ENCODE data around the gene INO80.
"Not testable (repeated sequence)": the region's sequence is repeated elsewhere in the genome, so short reads cannot be mapped to it uniquely, and the experiment has no call there.

The INO80 gene

GRCh38 chr15:41105348-41106334 is 10.4 kb downstream of the INO80 start:
- Histone ChIP-seq H3K9ac (ENCODE audit: low read depth, low read length) (no peak overlapping the region), H3K4me3 (ENCODE audit: low read depth, low read length) (no peak overlapping the region)

GRCh38 chr15:41104234-41104633 is 11.8 kb downstream of the INO80 start:
- Histone ChIP-seq H3K4me3 (ENCODE audit: low read depth, low read length) (no peak overlapping the region), H3K36me3 (ENCODE audit: control insufficient read depth, insufficient read depth, low read length) (peaks cover 7% of the 10 kb centered on the region), H3K4me1 (ENCODE audit: control insufficient read depth, insufficient read depth, low read length) (no peaks in the 10 kb centered on the region), H3K9me3 (ENCODE audit: control insufficient read depth, insufficient read depth, low read length) (no peaks in the 10 kb centered on the region), H3K9ac (ENCODE audit: low read depth, low read length) (no peak overlapping the region), H3K27me3 (ENCODE audit: control insufficient read depth, insufficient read depth, low read length) (no peaks in the 10 kb centered on the region)

More at GRCh38 chr15:41105348-41106334, 10.4 kb downstream of the INO80 start:
- no peaks in the 10 kb centered on the region for H3K9me3 ChIP-seq (ENCODE audit: control insufficient read depth, insufficient read depth, low read length)
- H3K4me1 ChIP-seq (ENCODE audit: control insufficient read depth, insufficient read depth, low read length) = no peaks in the 10 kb centered on the region
- H3K27me3 ChIP-seq (ENCODE audit: control insufficient read depth, insufficient read depth, low read length) = no peaks in the 10 kb centered on the region
- peaks cover 3% of the 10 kb centered on the region for H3K36me3 ChIP-seq (ENCODE audit: control insufficient read depth, insufficient read depth, low read length)

- Histone ChIP-seq H3K27me3 (ENCODE audit: control insufficient read depth, insufficient read depth, low read length) (no peaks in the 10 kb centered on the region), H3K9ac (ENCODE audit: low read depth, low read length) (no peak overlapping the region), H3K4me1 (ENCODE audit: control insufficient read depth, insufficient read depth, low read length) (no peaks in the 10 kb centered on the region), H3K9me3 (ENCODE audit: control insufficient read depth, insufficient read depth, low read length) (no peaks in the 10 kb centered on the region), H3K4me3 (ENCODE audit: low read depth, low read length) (no peak overlapping the region), H3K36me3 (ENCODE audit: control insufficient read depth, insufficient read depth, low read length) (peaks cover 7% of the 10 kb centered on the region)
Observed at GRCh38 chr15:41102854-41103253, 13.2 kb downstream of the INO80 start.

GRCh38 chr15:41096178-41096577 is 19.9 kb downstream of the INO80 start:
- no peak overlapping the region for H3K4me3 ChIP-seq (ENCODE audit: low read depth, low read length)

GRCh38 chr15:41085029-41085428 is 31.1 kb downstream of the INO80 start:
- Histone ChIP-seq H3K9ac (ENCODE audit: low read depth, low read length) (no peak overlapping the region), H3K4me1 (ENCODE audit: control insufficient read depth, insufficient read depth, low read length) (no peaks in the 10 kb centered on the region), H3K36me3 (ENCODE audit: control insufficient read depth, insufficient read depth, low read length) (peaks cover 30% of the 10 kb centered on the region), H3K27me3 (ENCODE audit: control insufficient read depth, insufficient read depth, low read length) (no peaks in the 10 kb centered on the region), H3K9me3 (ENCODE audit: control insufficient read depth, insufficient read depth, low read length) (no peaks in the 10 kb centered on the region), H3K4me3 (ENCODE audit: low read depth, low read length) (no peak overlapping the region)

More at GRCh38 chr15:41096178-41096577, 19.9 kb downstream of the INO80 start:
- H3K27me3 ChIP-seq (ENCODE audit: control insufficient read depth, insufficient read depth, low read length) = no peaks in the 10 kb centered on the region
- H3K4me1 ChIP-seq (ENCODE audit: control insufficient read depth, insufficient read depth, low read length) = no peaks in the 10 kb centered on the region
- peaks cover 19% of the 10 kb centered on the region for H3K36me3 ChIP-seq (ENCODE audit: control insufficient read depth, insufficient read depth, low read length)
- no peaks in the 10 kb centered on the region for H3K9me3 ChIP-seq (ENCODE audit: control insufficient read depth, insufficient read depth, low read length)
- H3K9ac ChIP-seq (ENCODE audit: low read depth, low read length) = no peak overlapping the region

GRCh38 chr15:41080144-41080543 is 35.9 kb downstream of the INO80 start:
- no peaks in the 10 kb centered on the region for H3K4me1 ChIP-seq (ENCODE audit: control insufficient read depth, insufficient read depth, low read length)
- H3K36me3 ChIP-seq (ENCODE audit: control insufficient read depth, insufficient read depth, low read length) = peaks cover 33% of the 10 kb centered on the region
- no peaks in the 10 kb centered on the region for H3K9me3 ChIP-seq (ENCODE audit: control insufficient read depth, insufficient read depth, low read length)
- H3K9ac ChIP-seq (ENCODE audit: low read depth, low read length) = no peak overlapping the region
- no peaks in the 10 kb centered on the region for H3K27me3 ChIP-seq (ENCODE audit: control insufficient read depth, insufficient read depth, low read length)
- H3K4me3 ChIP-seq (ENCODE audit: low read depth, low read length) = no peak overlapping the region

- no peaks in the 10 kb centered on the region for H3K27me3 ChIP-seq (ENCODE audit: control insufficient read depth, insufficient read depth, low read length)
- no peaks in the 10 kb centered on the region for H3K4me1 ChIP-seq (ENCODE audit: control insufficient read depth, insufficient read depth, low read length)
- no peak overlapping the region for H3K4me3 ChIP-seq (ENCODE audit: low read depth, low read length)
- no peak overlapping the region for H3K9ac ChIP-seq (ENCODE audit: low read depth, low read length)
- H3K9me3 ChIP-seq (ENCODE audit: control insufficient read depth, insufficient read depth, low read length) = no peaks in the 10 kb centered on the region
- peaks cover 33% of the 10 kb centered on the region for H3K36me3 ChIP-seq (ENCODE audit: control insufficient read depth, insufficient read depth, low read length)
Observed at GRCh38 chr15:41079717-41080116, 36.4 kb downstream of the INO80 start.

- H3K9me3 ChIP-seq (ENCODE audit: control insufficient read depth, insufficient read depth, low read length); H3K4me1 ChIP-seq (ENCODE audit: control insufficient read depth, insufficient read depth, low read length); H3K9ac ChIP-seq (ENCODE audit: low read depth, low read length); H3K4me3 ChIP-seq (ENCODE audit: low read depth, low read length); H3K27me3 ChIP-seq (ENCODE audit: control insufficient read depth, insufficient read depth, low read length): not testable (repeated sequence)
- H3K36me3 ChIP-seq (ENCODE audit: control insufficient read depth, insufficient read depth, low read length) = peaks cover 29% of the 10 kb centered on the region
Observed at GRCh38 chr15:41078879-41079278, 37.2 kb downstream of the INO80 start.

GRCh38 chr15:41078125-41078524 is 38.0 kb downstream of the INO80 start:
- H3K27me3 ChIP-seq (ENCODE audit: control insufficient read depth, insufficient read depth, low read length) = no peaks in the 10 kb centered on the region
- no peaks in the 10 kb centered on the region for H3K4me1 ChIP-seq (ENCODE audit: control insufficient read depth, insufficient read depth, low read length)
- no peak overlapping the region for H3K4me3 ChIP-seq (ENCODE audit: low read depth, low read length)
- H3K9me3 ChIP-seq (ENCODE audit: control insufficient read depth, insufficient read depth, low read length) = no peaks in the 10 kb centered on the region
- peaks cover 27% of the 10 kb centered on the region for H3K36me3 ChIP-seq (ENCODE audit: control insufficient read depth, insufficient read depth, low read length)
- H3K9ac ChIP-seq (ENCODE audit: low read depth, low read length) = no peak overlapping the region

- Histone ChIP-seq H3K27me3 (ENCODE audit: control insufficient read depth, insufficient read depth, low read length) (no peaks in the 10 kb centered on the region), H3K4me1 (ENCODE audit: control insufficient read depth, insufficient read depth, low read length) (no peaks in the 10 kb centered on the region), H3K36me3 (ENCODE audit: control insufficient read depth, insufficient read depth, low read length) (peaks cover 18% of the 10 kb centered on the region), H3K4me3 (ENCODE audit: low read depth, low read length) (no peak overlapping the region), H3K9ac (ENCODE audit: low read depth, low read length) (no peak overlapping the region), H3K9me3 (ENCODE audit: control insufficient read depth, insufficient read depth, low read length) (no peaks in the 10 kb centered on the region)
Observed at GRCh38 chr15:41073028-41073427, 43.1 kb downstream of the INO80 start.

GRCh38 chr15:41072013-41072412 is 44.1 kb downstream of the INO80 start:
- H3K9me3 ChIP-seq (ENCODE audit: control insufficient read depth, insufficient read depth, low read length) = no peaks in the 10 kb centered on the region
- no peaks in the 10 kb centered on the region for H3K4me1 ChIP-seq (ENCODE audit: control insufficient read depth, insufficient read depth, low read length)
- no peaks in the 10 kb centered on the region for H3K27me3 ChIP-seq (ENCODE audit: control insufficient read depth, insufficient read depth, low read length)
- H3K9ac ChIP-seq (ENCODE audit: low read depth, low read length) = no peak overlapping the region
- H3K4me3 ChIP-seq (ENCODE audit: low read depth, low read length) = no peak overlapping the region
- H3K36me3 ChIP-seq (ENCODE audit: control insufficient read depth, insufficient read depth, low read length) = peaks cover 21% of the 10 kb centered on the region

GRCh38 chr15:41066516-41066915 is 49.6 kb downstream of the INO80 start:
- Histone ChIP-seq H3K4me3 (ENCODE audit: low read depth, low read length) (no peak overlapping the region), H3K9ac (ENCODE audit: low read depth, low read length) (no peak overlapping the region), H3K4me1 (ENCODE audit: control insufficient read depth, insufficient read depth, low read length) (no peaks in the 10 kb centered on the region), H3K36me3 (ENCODE audit: control insufficient read depth, insufficient read depth, low read length) (peaks cover 29% of the 10 kb centered on the region), H3K9me3 (ENCODE audit: control insufficient read depth, insufficient read depth, low read length) (peaks cover 7% of the 10 kb centered on the region), H3K27me3 (ENCODE audit: control insufficient read depth, insufficient read depth, low read length) (no peaks in the 10 kb centered on the region)
